ENCODE data around the gene IQSEC3. TPM values are rescaled to one million over a fixed set of nuclear protein-coding genes. Genes with fewer than 3 reads are reported as not detected.

The IQSEC3 gene
- total RNA-seq, 1 experiment from 2014 or later = not detected

GRCh38 chr12:201361-201760, 134.8 kb downstream of the IQSEC3 start:
- H3K27ac ChIP-seq (ENCODE audit: low read length) = no peak overlapping the region
- no peak for DNase-seq (ENCODE audit: low read depth, low spot score)
- TF ChIP-seq CTCF (IDR thresholded peaks at IDR 0.05) (no peak), SIN3A (IDR thresholded peaks at IDR 0.05; ENCODE audit: borderline replicate concordance, insufficient read depth, low read depth, low read length) (no peak), REST (IDR thresholded peaks at IDR 0.05; ENCODE audit: insufficient read depth in 1 of 2, low read depth in 2 of 2, low read length in 1 of 2) (no peak), POLR2AphosphoS5 (IDR thresholded peaks at IDR 0.05; ENCODE audit: low read depth, low read length) (no peak), TCF7L2 (IDR thresholded peaks at IDR 0.05; ENCODE audit: low read depth, low read length) (no peak)
- no peak for ATAC-seq
- POLR2A ChIA-PET = no interaction called here
- H3K36me3 ChIP-seq (ENCODE audit: control insufficient read depth, insufficient read depth, low read length) = no peaks in the 10 kb centered on the region
- in situ Hi-C loops (cut with HindIII; ENCODE audit: low pct_unique_long_range_greater_than_20kb, low sequenced_read_pairs) (no loop called here), intact Hi-C loops (cut with micrococcal nuclease; ENCODE audit: unreplicated experiment) (no loop called here)
- H3K9me3 ChIP-seq (ENCODE audit: control insufficient read depth, insufficient read depth, low read depth, low read length) = no peaks in the 10 kb centered on the region
- BruUV-seq (replicated peaks) = no TSS peak
- H3K27me3 ChIP-seq (ENCODE audit: control insufficient read depth, insufficient read depth, low read length) = no peaks in the 10 kb centered on the region
- CTCF ChIA-PET = no interaction called here
- H3K4me3 ChIP-seq (ENCODE audit: low read depth in 2 of 2, low read length in 2 of 2) = no peak overlapping the region
- H3K4me1 ChIP-seq (ENCODE audit: control insufficient read depth, insufficient read depth, low read length) = no peaks in the 10 kb centered on the region

GRCh38 chr12:202081-202731, 135.6 kb downstream of the IQSEC3 start:
- no TSS peak for BruUV-seq (replicated peaks)
- intact Hi-C loops (cut with micrococcal nuclease; ENCODE audit: unreplicated experiment) = no loop called here

More at GRCh38 chr12:202081-202731, 135.6 kb downstream of the IQSEC3 start:
- POLR2A ChIA-PET = no interaction called here
- ATAC-seq (no peak), DNase-seq (ENCODE audit: low read depth, low spot score) (no peak)
- no peak overlapping the region for H3K4me3 ChIP-seq (ENCODE audit: low read depth in 2 of 2, low read length in 2 of 2)
- CTCF ChIA-PET = no interaction called here
- H3K4me1 ChIP-seq (ENCODE audit: control insufficient read depth, insufficient read depth, low read length) = no peaks in the 10 kb centered on the region
- no peaks in the 10 kb centered on the region for H3K36me3 ChIP-seq (ENCODE audit: control insufficient read depth, insufficient read depth, low read length)
- no peaks in the 10 kb centered on the region for H3K9me3 ChIP-seq (ENCODE audit: control insufficient read depth, insufficient read depth, low read depth, low read length)
- no peaks in the 10 kb centered on the region for H3K27me3 ChIP-seq (ENCODE audit: control insufficient read depth, insufficient read depth, low read length)
- H3K27ac ChIP-seq (ENCODE audit: low read length) = no peak overlapping the region
- TF ChIP-seq REST (IDR thresholded peaks at IDR 0.05; ENCODE audit: insufficient read depth in 1 of 2, low read depth in 2 of 2, low read length in 1 of 2) (no peak), TCF7L2 (IDR thresholded peaks at IDR 0.05; ENCODE audit: low read depth, low read length) (no peak)
- in situ Hi-C loops (cut with HindIII; ENCODE audit: low pct_unique_long_range_greater_than_20kb, low sequenced_read_pairs) = no loop called here
